Measurements from ENCODE around the gene IL18RAP.

IL18RAP gene

DNA sequence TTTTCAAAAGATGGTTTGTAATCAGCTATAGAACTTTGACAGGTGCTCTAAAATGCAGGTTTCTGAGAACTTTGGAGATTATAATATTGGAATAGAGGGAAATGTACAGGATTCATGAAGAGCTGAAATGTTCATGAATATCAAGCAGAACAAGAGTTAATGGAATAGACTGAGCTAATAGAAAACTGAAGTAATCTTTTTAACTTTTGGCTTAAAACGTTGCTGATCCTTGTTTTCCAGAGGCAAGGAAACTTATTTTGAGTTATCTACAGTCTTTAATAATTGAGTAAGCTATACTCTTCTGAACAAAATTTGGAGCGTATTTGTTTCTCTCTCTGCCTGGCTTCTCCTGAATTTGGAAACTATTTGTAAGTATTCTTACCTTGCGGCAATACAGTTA lies 10.8 kb upstream of the IL18RAP start:
- H3K27me3 ChIP-seq (ENCODE audit: low read length): no peaks in the 10 kb centered on the region
- no peak overlapping the region for H3K4me3 ChIP-seq (ENCODE audit: insufficient read depth, low read length, poor library complexity, severe bottlenecking)
- no peaks in the 10 kb centered on the region for H4K20me1 ChIP-seq (ENCODE audit: low read depth, low read length)
- no peaks in the 10 kb centered on the region for H3K79me2 ChIP-seq (ENCODE audit: insufficient read depth, low read length)
- no peak overlapping the region for H3K27ac ChIP-seq (ENCODE audit: low read depth, low read length)
- no peak overlapping the region for H2AFZ ChIP-seq (ENCODE audit: low read depth, low read length, severe bottlenecking)
- no peaks in the 10 kb centered on the region for H3K9me2 ChIP-seq (replicated peaks; ENCODE audit: insufficient read depth, low read length)
- no peaks in the 10 kb centered on the region for H3F3A ChIP-seq (ENCODE audit: insufficient read depth)
- TF ChIP-seq CTCF (IDR thresholded peaks at IDR 0.05; ENCODE audit: insufficient read depth, low read length, poor library complexity, severe bottlenecking) (no peak), EZH2phosphoT487 (conservative IDR thresholded peaks at IDR 0.05; ENCODE audit: low read length) (no peak)
- H3K9me3 ChIP-seq (ENCODE audit: insufficient read depth, low read length): peaks cover 15% of the 10 kb centered on the region; the same call in 1 of the 2 replicates
- H3K4me2 ChIP-seq (ENCODE audit: low read depth, low read length, poor library complexity, severe bottlenecking): no peak overlapping the region
- H3K9ac ChIP-seq (ENCODE audit: low read length): no peak overlapping the region
- H3K36me3 ChIP-seq (ENCODE audit: low read length): no peaks in the 10 kb centered on the region

DNA sequence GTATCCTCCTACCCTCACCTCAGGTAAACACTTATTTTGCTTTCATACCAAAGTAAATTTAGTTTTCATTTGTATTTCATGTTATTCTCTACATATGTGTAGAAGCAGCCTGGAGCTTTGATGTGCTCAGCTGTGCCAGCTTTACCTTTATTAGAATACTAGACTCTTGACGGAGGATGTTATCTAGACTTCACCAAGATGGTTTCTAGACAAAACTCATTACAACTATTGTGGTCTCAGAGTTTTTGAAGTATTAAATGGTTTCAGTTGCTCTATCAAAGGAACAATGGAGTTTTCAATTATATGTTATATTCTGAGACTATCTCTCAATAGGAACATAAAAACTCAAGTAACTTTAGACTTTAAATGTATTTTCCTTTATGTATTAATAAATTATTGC lies 5.0 kb upstream of the IL18RAP start:
- no peaks in the 10 kb centered on the region for H3F3A ChIP-seq (ENCODE audit: insufficient read depth)
- H3K4me2 ChIP-seq (ENCODE audit: low read depth, low read length, poor library complexity, severe bottlenecking): no peak overlapping the region
- TF ChIP-seq CTCF (IDR thresholded peaks at IDR 0.05; ENCODE audit: insufficient read depth, low read length, poor library complexity, severe bottlenecking) (no peak), EZH2phosphoT487 (conservative IDR thresholded peaks at IDR 0.05; ENCODE audit: low read length) (no peak)
- no peaks in the 10 kb centered on the region for H3K79me2 ChIP-seq (ENCODE audit: insufficient read depth, low read length)
- H3K9me3 ChIP-seq (ENCODE audit: insufficient read depth, low read length): no peaks in the 10 kb centered on the region
- H3K27me3 ChIP-seq (ENCODE audit: low read length): no peaks in the 10 kb centered on the region
- H3K27ac ChIP-seq (ENCODE audit: low read depth, low read length): no peak overlapping the region
- no peaks in the 10 kb centered on the region for H3K36me3 ChIP-seq (ENCODE audit: low read length)
- H4K20me1 ChIP-seq (ENCODE audit: low read depth, low read length): no peaks in the 10 kb centered on the region
- no peak overlapping the region for H3K4me3 ChIP-seq (ENCODE audit: insufficient read depth, low read length, poor library complexity, severe bottlenecking)
- H2AFZ ChIP-seq (ENCODE audit: low read depth, low read length, severe bottlenecking): no peak overlapping the region
- H3K9ac ChIP-seq (ENCODE audit: low read length): no peak overlapping the region
- H3K9me2 ChIP-seq (replicated peaks; ENCODE audit: insufficient read depth, low read length): no peaks in the 10 kb centered on the region

GRCh38 chr2:102418421-102418961 lies 4.5 kb upstream of the IL18RAP start:
- Histone ChIP-seq H3F3A (ENCODE audit: insufficient read depth) (no peaks in the 10 kb centered on the region), H4K20me1 (ENCODE audit: low read depth, low read length) (no peaks in the 10 kb centered on the region), H3K27me3 (ENCODE audit: low read length) (no peaks in the 10 kb centered on the region), H2AFZ (ENCODE audit: low read depth, low read length, severe bottlenecking) (no peak overlapping the region), H3K9ac (ENCODE audit: low read length) (no peak overlapping the region), H3K79me2 (ENCODE audit: insufficient read depth, low read length) (no peaks in the 10 kb centered on the region), H3K9me2 (replicated peaks; ENCODE audit: insufficient read depth, low read length) (no peaks in the 10 kb centered on the region), H3K4me2 (ENCODE audit: low read depth, low read length, poor library complexity, severe bottlenecking) (no peak overlapping the region), H3K36me3 (ENCODE audit: low read length) (no peaks in the 10 kb centered on the region), H3K9me3 (ENCODE audit: insufficient read depth, low read length) (no peaks in the 10 kb centered on the region), H3K4me3 (ENCODE audit: insufficient read depth, low read length, poor library complexity, severe bottlenecking) (no peak overlapping the region), H3K27ac (ENCODE audit: low read depth, low read length) (no peak overlapping the region)
- TF ChIP-seq EZH2phosphoT487 (conservative IDR thresholded peaks at IDR 0.05; ENCODE audit: low read length) (no peak), CTCF (IDR thresholded peaks at IDR 0.05; ENCODE audit: insufficient read depth, low read length, poor library complexity, severe bottlenecking) (no peak)

Data from SU-DHL-6 (cell line).